GM18870 (cell line): ENCODE data around the gene PBX1.

ENCODE experiments used
- ATAC-seq: cut with Tn5 transposase; IDR thresholded peaks from one replicate; pipeline ENCODE4 v1.9.1; 2021; ENCODE audit warnings: moderate library complexity; ENCODE audit not compliant: unreplicated experiment

Gene PBX1

DNA sequence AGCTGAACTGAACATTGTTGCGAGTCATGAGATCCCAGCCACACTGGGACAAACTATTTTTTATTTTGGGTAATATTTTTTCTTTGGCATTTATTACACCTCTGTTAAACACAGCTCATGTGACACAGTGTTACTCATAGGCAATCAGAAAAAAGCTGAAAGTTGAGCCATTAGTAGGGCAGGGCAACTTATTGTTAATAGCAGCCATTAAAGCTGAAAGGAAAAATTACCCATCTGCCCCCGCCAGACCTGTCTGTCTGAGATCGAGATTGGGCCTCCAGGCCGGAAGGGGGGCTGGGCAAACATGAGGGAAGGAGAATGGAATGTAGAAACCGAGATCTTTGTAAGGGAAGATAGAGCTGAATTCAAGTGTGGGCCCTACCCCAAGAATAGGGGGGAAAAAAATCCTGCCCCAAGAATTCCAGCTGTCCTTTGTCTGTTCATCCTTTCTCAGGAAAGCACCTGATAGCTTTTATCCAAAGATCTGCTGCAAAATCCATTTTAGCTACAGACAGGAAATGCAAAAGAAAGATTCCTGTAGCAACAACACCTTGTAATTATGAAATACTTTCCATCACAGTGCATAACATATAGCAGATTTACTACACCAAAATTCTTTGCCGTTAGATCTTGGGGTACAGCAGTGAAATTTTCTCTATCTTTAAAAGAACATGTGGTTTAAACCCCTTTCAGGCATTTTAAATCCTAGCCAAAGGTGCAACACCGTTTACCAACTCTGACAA is 212.8 kb downstream of the PBX1 start:
- no peak for ATAC-seq

DNA sequence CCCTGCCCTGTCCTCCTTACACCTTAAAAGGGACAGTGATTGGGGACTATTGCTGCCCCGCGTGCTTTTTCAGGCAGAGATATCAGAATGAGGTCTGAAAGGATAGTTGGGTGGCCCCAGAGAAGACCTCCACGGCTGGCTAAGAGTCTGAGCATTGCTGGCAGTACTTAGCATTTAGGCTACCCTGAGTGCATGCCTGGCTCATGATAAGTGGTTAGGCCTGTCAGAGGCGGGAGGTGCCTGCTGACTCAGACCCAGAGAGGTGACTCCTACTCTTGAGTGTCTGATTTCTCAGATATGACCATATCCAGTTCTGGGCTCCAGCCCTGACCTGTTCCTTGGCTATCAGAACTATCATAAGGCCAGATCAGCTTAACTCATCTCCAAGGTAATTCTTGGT is 213.7 kb downstream of the PBX1 start:
- ATAC-seq: peak; percentile 74

DNA sequence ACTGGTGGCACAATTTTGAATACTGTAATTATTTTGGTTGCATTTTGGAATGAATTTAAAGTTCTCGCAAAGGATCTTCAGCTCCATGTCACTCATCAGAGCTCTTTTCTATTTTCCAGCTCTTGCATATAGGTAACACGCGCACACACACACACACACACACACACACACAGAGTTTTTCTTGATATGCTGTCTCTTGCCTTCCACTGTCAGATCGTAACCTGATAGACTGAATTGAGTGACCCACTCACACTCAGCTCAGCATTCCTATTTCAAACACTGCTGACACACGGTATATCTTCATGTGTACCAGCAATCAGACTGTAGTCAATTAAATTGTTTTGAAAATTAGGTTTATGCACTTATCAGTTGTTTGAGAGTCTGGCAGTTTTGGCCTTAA is 214.1 kb downstream of the PBX1 start:
- no peak for ATAC-seq

DNA sequence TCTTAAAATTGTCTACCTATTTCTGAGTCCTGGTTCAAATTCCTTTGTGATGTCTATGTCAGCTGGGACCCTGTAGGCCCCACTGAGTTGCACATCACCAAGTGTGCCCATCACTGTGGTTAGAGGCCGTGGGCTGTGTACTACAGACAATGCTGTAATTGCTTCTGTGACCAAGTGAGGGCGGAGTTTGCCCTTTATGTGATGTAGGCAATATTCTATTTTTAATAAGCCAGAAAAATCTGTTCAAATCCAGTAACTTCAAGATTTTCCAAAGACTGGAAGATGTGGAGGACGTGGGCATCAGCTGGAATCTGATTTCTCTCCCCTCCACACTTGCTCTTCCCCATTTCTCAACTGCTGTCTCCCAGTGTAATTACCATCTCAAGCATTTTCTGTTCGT is 215.4 kb downstream of the PBX1 start:
- no peak for ATAC-seq

DNA sequence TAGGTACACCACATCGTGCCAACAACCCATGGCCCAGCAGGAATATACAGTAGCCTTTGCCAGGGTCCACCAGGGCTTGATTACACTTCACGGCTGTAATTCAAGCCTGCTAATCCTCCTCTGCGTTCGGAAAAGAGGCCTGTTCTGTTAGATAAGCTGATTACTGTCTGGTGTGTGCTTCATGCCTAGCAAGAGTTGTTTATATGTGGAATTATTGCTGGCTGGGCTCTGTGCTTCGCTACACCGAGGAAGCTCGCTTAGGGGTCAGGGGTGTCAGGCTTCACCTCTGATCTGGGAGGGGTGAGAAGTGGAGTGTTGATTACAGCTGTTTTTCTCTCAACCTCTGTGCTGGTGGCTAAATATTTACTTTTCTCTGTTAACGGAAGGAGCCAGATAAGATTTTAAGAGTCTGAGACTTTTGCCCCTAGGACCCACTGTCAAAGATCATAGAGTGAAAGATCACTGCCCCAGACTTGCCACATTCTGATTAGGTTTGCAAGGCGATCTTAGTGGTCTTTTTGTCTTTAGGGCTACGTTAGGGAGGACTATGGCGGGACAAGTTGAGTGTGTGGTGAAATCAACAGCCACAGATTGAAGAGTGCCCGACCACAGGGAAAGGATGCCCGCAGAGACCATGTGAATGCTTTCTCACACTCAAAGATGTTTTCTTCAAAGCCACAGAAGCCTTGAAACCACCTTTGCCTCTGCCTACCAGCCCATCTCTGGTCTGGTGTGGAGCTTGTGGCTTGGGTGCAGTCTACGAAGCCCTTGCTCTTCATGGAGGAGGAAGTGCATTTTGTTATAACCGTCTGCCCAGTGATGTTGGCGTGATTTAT is 216.1 kb downstream of the PBX1 start:
- ATAC-seq: no peak

DNA sequence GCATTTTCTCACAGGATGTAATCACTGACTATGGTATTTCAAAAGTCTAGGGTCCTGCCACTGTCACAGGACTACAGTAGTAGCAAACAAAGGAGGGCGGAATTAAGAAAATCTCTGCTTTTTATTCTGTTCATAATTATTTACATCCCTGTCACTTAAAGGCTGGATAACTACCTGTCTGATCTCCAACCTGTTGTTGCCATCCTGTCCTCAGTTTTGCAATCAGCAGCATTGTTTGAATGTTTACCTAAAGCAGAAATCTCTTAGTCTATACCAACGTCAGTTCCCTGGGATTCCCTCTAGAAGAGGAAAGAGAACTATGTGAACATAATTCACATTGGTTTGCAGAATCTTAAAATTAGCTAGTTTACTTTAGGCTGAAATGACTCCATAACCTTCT is 218.5 kb downstream of the PBX1 start:
- ATAC-seq: no peak

DNA sequence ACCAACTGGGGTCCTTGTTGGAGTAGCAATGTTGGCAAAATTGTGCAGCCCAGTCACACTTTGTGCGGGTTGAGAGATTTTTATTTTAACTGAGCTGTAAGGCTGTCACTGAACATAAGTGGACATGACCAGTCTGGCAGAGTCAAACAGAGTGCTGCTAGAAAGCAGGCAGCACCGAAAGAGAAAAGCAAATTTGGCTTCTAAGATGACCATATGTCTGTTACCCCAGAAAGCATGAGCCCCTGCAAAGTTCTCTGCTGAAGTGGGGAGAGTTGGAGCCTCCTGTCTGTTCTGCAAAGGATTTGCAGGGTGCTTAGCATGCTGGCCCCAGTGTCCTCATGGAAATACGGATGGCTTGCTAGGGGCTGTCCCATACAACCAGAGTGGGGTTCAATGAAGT is 220.4 kb downstream of the PBX1 start:
- no peak for ATAC-seq

DNA sequence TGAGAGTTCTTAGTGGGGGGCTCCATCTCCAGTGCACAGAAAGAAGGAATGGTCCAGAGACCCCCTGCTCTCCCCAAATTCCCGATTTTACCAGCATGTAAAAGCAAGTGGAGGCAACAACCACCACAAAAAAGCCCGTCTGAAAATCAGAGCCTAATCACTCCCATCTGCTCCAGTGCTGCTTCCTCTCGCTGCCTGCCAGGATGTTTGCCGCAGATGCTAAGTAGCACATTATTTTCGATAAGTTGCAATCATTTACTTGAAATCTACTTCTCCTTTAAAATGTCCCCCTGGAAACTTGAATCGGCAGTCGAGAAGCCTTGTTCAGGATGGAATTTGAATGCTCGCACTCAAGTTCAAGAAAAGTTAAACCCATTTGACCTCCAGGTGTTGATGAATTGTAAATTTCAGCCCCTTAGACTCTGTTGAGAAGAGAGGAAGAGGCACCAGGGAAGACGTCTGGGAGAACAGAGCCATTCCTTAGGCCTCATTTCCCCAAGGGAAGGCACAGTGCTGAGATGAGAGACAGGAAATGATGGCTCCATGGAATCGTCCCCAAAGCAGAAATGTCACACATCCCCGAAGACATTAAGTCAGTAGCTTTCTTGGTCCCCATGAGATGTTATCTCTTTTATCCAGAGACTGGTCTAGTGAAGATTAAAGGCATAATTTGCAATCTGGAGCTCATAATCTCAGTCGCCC is 221.3 kb downstream of the PBX1 start:
- no peak for ATAC-seq

DNA sequence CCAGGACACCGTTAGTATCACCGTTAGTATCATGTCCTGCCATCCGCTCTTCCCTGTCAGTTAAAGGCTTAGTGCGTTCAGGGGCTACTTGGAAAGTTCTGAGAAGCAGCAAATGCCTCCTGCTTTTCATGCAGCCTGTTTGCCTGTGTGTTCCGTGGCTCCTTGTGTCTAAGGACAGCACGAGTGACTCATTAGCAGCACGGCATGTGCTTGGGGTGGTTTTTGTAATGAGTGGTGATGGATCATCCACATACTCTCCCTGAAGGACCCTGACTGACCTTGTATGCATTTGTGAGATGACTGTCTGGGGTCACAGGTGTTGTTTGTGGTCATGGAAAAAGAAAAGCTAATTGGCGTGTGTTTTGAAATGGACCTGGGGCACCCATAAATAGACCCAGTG is 221.9 kb downstream of the PBX1 start:
- no peak for ATAC-seq

DNA sequence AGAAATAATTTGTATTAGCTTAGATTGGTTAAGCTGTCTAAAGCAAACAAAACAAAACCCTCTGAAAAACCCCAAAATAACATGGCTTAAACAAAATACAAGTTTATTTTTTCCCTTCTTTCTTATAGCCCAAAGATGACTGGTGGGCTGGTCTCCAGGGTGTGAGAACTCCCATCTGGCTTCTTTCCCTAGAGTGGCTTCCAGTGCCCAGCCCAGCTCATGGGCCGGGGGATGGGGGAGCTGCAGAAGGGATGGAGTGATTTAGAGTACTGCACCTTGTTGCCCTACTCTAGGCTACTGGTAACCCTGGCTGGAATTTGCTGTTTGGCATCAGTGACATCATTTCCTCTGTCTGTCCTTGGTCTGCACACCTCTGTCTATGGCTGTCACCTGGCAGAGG is 223.0 kb downstream of the PBX1 start:
- no peak for ATAC-seq

DNA sequence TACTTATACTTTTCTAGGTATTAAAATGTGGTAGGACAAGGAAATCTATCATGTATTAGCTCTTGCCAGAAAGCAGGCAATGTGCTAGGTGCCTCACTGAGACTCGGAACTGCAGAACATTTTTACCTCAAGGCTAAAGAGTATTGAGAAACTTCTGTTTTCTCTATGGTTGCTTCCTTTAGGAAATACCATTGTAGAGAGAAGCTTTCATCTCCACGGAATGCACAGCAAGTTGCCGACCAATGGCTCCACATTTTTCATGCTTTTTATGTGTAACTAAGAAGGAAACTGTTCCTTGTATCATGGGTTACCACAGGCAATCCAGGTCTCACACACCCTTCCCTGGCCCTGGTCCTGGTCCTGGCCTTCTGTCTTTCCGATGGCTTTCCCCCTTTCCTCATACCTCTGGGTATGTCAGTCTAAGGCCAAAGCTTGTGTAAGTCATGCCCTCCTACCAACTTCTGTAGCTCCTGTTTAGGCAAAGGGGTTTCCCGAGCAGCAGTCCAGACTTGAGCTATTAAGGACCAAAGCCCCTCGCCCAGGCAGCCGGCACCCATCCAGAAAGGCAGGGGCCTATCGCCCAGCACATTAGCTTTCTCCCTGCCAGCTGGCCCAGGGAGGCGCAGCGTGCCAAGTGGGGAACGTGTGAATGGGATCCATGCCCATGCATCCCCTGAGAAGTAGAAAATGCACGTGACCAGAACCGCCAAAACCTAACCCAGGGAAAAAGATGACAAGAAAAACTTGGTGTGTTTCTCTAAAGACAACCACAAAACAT is 225.0 kb downstream of the PBX1 start:
- ATAC-seq: no peak

DNA sequence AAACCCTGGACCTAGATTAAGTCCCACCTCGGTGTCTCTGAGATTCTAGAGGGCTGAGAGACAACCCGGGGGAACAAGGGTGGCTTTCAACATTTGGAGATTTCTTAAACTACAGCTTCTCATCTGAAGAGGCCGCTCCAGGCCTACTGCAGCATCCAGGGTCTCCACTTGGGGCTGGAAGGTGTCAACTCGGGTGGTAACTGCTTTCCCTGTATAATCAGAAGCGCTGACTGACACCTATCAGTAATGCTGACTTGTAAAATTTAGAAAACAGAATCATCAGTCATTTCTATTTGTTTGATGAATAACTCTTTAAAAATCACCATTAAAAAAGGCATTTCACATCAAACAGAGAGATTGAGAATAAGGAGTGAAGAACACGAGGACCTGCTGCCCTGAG is 226.0 kb downstream of the PBX1 start:
- no peak for ATAC-seq

DNA sequence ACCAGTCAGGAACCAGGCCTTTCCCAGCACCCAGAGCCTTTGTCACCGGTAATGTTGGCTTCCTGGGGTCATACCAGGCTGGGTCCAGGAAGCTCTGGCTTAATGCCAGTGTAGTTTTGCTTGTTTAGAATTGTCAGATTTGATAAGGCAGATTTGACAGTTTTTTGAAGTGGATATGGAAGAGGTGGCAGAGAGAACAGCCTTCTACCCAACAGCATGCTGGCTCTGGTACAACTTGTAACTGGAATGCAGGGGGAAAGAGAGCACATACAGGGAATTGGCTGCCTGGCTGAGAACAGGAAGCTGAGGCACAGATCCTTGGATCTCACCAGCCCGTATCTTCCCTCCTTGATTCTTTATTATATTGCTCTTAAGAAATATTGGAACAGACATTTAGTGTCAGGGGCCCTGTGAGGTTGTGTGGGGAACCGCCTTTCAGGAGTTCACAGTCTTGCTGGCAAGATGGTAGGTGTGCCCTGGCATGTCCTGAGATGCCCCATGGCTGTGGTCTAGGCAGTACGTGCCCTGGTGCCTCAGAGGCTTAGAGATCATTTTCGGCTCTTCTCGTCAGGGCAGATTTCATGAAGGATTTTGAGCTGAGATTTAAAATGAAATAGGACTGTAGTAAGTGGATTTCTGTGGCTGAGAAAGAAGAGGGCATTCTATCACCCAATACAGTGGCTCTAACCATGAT is 227.0 kb downstream of the PBX1 start:
- ATAC-seq: no peak

DNA sequence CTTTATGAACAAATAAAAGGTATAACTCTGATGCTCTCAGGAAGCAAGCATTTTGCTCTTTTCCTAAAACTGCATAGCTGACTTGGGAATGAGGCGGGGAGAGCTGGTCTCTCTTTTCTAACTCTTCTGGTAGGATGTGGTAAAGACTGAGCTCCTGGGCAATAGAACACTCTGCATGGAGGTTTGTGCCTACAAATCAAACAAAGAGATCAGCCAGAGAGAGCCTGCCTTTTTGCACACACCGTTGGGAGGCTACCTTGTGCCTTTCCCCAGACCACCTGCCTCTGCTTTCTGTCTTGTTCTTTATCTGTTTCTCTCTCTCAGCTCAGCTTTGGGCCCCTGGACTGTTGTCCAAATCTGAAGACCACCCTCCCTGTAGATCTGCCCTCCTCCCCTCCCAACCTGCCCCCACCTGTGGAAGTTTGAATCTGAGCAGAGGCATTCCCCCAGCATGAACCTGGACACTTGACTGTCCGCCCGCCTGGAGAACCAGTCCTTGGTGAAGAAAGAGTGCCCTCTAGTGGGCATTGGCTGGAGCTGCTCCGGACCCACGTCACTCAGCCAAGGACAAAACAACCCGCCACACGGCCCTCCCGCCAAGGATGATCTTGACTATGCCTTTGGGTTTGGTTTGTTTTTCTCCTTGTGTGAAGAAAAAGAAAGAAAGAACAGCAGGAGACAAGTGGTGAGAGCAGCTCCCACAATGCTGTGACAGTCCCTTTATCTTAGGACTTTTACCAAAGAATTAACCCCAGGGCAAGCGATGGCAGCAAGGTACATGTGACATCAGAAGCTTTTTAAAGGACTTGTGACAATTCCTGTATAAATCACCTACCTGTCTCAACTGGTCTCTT is 228.2 kb downstream of the PBX1 start:
- ATAC-seq: peak; percentile 96

DNA sequence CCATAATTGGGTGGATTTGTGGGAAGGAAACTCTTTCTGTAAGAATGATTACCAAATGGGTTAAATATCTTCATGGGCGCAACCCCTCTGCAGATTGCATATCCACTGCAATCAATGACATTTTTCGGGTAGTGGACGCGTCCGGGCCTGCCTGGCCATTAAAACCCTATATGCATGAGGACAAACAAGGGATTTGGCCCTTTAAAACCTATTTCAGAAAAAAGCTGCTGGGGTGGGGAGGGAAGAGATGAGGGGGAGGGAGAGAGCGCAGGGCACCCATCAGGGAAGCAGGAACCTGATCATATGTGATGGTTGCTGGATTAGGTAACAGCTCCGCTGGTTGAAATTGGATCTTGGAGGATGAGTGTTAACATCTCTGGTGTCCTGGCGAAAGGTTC is 228.8 kb downstream of the PBX1 start:
- no peak for ATAC-seq

DNA sequence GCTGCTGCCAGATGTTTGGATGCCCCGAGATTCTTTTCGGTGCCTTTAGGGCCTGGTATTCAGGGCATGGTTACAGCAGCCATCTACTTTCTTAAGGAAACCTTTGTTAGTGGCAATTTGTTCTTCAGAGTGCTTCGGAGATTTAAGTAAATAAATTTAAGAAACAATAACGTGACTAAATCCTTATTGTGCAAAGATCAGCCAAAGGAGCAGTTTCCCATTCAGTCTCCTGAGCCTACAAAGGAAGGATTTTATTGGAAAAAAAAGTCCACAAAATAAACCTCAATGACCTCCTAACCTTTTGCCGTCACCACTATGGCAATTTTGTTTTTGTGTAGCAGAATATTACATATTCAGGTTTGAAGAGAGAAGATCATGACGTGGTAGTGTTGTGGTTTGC is 231.1 kb downstream of the PBX1 start:
- no peak for ATAC-seq

DNA sequence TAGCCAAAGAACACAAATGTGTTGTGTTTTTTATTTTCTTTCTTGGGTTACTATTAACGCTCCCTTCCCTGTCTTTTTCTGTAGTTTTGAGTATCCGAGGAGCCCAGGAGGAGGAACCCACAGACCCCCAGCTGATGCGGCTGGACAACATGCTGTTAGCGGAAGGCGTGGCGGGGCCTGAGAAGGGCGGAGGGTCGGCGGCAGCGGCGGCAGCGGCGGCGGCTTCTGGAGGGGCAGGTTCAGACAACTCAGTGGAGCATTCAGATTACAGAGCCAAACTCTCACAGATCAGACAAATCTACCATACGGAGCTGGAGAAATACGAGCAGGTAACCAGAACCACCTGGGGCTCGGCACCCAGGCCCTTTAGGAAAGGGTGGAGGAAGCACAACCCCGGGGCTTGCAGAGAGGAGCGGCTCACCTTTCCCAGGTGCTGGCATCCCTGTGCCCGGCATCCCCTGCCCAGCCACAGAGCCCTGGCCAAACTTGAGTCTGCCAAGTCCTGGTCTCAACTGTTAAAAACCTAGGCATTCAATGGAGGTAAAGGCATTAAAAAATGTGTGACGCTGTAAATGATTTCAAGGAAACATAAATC is 233.5 kb downstream of the PBX1 start:
- ATAC-seq: no peak

DNA sequence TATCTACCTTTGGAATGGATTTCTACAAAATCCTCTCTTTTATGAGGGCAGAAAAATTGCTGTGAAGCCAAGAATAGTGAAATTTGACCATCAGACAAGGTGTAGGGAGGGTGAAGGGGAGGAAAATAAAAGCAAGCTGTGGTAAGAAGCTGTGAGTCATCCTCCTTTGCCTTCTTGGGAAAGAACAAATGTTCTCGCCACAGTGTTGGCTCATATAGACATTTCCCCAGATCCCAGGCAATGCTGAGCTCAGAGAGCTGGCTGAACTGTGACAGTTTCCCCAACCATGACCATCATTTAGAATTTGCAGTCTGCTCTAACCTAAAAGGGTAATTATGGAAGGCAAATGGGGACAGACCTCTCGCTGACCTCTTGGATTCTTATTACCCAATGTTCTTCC is 235.4 kb downstream of the PBX1 start:
- ATAC-seq: no peak

DNA sequence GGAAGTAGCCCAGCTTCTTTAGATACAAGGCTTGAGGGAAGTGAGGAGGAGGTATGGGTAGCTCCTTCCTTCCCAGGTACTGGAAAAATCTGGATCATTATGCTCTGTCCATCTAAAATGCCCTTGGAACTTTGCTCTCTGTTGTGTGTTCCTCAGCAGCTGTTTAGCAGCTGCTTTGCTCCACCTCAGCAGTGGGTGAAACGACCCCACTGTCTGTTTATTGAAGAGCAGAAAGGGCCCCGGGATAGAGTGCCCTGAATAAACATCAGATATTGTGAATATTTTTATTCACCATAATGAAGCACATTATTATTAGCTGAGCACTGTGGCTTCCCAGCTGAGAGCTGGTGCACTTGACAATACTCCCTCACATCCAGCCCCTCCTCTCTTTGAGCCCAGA is 237.9 kb downstream of the PBX1 start:
- ATAC-seq: no peak
